Measurements from ENCODE around the gene MYOT.

The MYOT gene

DNA sequence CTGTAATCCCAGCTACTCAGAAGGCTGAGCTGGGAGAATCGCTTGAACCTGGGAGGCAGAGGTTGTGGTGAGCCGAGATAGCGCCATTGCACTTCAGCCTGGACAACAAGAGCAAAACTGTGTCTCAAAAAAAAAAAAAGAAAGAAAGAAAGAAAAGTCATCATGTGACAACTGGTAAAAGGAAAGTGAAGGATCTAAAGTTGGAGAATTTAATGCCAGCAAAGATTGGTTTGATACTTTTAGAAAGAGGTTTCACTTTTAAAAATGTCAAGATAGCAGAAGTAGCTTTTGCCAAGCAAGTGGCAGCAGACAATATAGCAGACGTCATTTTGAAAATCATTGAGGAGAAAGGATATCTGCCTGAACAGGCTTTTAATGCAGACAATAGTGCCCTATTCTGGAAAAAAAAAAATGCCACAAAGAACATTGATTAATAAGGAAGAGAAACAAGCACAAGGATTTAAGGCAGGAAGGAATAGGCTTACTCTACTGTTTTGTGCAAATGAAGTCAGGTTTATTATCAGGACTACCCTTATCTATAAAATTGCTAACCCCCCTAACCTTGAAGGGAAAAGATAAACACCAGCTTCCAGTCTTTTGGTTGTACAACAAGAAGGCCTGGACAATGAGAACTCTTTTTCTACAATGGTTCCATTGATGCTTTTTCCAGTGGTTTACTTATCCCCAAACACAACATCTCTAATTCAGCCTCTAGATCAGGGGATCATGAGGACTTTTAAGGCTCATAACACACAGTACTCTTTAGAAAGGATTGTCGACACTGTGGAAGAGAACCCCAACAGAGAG, 33.6 kb downstream of the MYOT start:
- DNase-seq (ENCODE audit: low spot score), result no peak

GRCh38 chr5:137902408-137903133, 34.9 kb downstream of the MYOT start:
- DNase-seq (ENCODE audit: low spot score), result no peak

GRCh38 chr5:137914758-137915157, 47.1 kb downstream of the MYOT start:
- DNase-seq (ENCODE audit: low spot score), result no peak

GRCh38 chr5:137916923-137917322, 49.3 kb downstream of the MYOT start:
- DNase-seq (ENCODE audit: low spot score), result no peak

GRCh38 chr5:137921931-137922330, 54.3 kb downstream of the MYOT start:
- DNase-seq (ENCODE audit: low spot score), result no peak

GRCh38 chr5:137923856-137924255, 56.2 kb downstream of the MYOT start:
- no peak for DNase-seq (ENCODE audit: low spot score)

DNA sequence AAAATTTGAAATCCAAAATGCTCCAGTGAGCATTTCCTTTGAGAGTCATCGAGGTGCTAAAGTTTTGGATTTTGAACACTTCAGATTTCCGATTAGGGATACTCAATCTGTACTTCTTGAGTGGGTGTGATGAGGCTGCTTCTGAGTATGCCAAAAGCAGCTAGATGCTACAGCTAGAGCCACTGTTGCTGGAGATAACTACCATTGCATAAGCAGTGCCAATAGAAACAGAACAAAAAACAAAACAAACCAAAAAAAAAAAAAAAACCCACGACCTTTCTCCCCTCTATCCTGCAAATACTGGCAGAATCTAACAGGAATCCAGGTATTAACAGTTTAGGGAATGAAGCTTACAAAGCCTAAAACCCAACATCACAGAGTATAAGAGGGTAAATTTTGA, 65.1 kb downstream of the MYOT start:
- DNase-seq (ENCODE audit: low spot score), result no peak

- DNase-seq (ENCODE audit: low spot score), result peak; percentile 21
Measured at GRCh38 chr5:137933491-137933911, 65.8 kb downstream of the MYOT start.

GRCh38 chr5:137935190-137935589, 67.5 kb downstream of the MYOT start:
- DNase-seq (ENCODE audit: low spot score), result no peak

DNA sequence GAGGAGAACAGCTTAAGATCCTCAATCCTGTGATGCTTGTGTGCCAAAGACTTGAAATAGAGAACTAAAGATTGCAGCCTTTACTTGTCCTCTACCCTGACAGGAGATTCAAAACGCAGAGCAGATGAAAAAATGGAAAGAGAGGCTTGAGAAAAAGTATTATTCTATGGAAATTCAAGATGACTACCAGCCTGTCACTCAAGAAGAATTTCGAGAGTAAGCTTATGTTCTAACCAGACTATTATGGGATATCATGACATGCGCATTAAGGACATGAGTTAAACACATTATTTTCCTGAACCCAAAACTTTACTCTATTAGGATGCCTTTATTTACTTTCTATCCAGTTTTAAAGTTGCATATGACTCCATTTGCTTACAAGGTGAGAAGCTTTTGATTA, 68.0 kb downstream of the MYOT start:
- DNase-seq (ENCODE audit: low spot score), result no peak

All from cerebellar cortex (tissue), 1 donor.